T-cell (primary cell): ENCODE data around the gene INTS11. TPM values are rescaled to one million over a fixed set of nuclear protein-coding genes. Genes with fewer than 3 reads are reported as not detected.

ENCODE experiments used
- ATAC-seq, 4 experiments: fragments of 200-7000 bp in 3 of 4; fragments of 150-1000 bp in 1 of 4; cut with Tn5 transposase; replicated peaks in 1 of 4; 1 replicate in 3 of 4; 2 replicates in 1 of 4; pipeline ENCODE4 v1.10.0; 2021; ENCODE audit warnings: moderate library complexity in 3 of 4, mild to moderate bottlenecking in 2 of 4, moderate number of reproducible peaks in 1 of 4
- CTCF ChIA-PET, 2 donors: fragments of 300-600 bp; sonication (Branson Sonifier 250); formaldehyde crosslinking; loops; one replicate each; lab custom pipeline; 2022; ENCODE audit warnings: antibody characterized with exemption in 2 of 2; lab: Charles Lee
- POLR2A ChIA-PET, 2 donors: fragments of 300-600 bp; sonication (Branson Sonifier 250); formaldehyde crosslinking; loops; one replicate each; lab custom pipeline; 2022; ENCODE audit warnings: antibody characterized with exemption in 2 of 2; lab: Charles Lee
- DNase-seq, 35 experiments: peaks; one replicate each; pipeline versions ENCODE4 v3.0.0 to v3.0.0-alpha.2; 2013 to 2023
- H3K27ac ChIP-seq: one replicate; pipeline ENCODE4 v1.5.1; 2013; ENCODE audit warnings: low read length
- H3K27me3 ChIP-seq, 2 experiments: replicated peaks in 1 of 2; 1 replicate in 1 of 2; 2 replicates in 1 of 2; pipeline versions ENCODE4 v1.6.1 to v1.7.0; 2013; ENCODE audit warnings: low read length in 1 of 2, mixed read lengths in 1 of 2; ENCODE audit not compliant: control insufficient read depth in 2 of 2, insufficient read depth in 2 of 2; ENCODE audit errors: extremely low read depth in 1 of 2
- H3K36me3 ChIP-seq, 2 donors: 1 replicate in 1 of 2; 2 replicates in 1 of 2; pipeline versions ENCODE4 v1.6.1 to v1.7.0; 2013; ENCODE audit warnings: low read length in 1 of 2; ENCODE audit not compliant: control insufficient read depth in 2 of 2, insufficient read depth in 1 of 2; ENCODE audit errors: extremely low read depth in 1 of 2
- H3K4me1 ChIP-seq, 2 experiments: 1 replicate in 1 of 2; 2 replicates in 1 of 2; pipeline versions ENCODE4 v1.6.1 to v1.7.0; 2013; ENCODE audit warnings: low read length in 2 of 2, mixed read lengths in 1 of 2; ENCODE audit not compliant: insufficient read depth in 2 of 2, control insufficient read depth in 1 of 2; ENCODE audit errors: extremely low read depth in 1 of 2
- H3K4me3 ChIP-seq, 2 donors: 1 replicate in 1 of 2; 2 replicates in 1 of 2; pipeline versions ENCODE4 v1.5.1 to v1.7.0; 2013; ENCODE audit warnings: mild to moderate bottlenecking in 2 of 2, low read length in 1 of 2, moderate library complexity in 1 of 2; ENCODE audit not compliant: control insufficient read depth in 1 of 2; ENCODE audit errors: extremely low read depth in 1 of 2
- H3K9me3 ChIP-seq: 2 replicates; pipeline ENCODE4 v1.7.0; 2013
- H3K27ac Mint-ChIP-seq, 2 donors: one replicate each; pipeline ENCODE4 v1.8.0; 2020 to 2021; ENCODE audit warnings: mild to moderate bottlenecking in 2 of 2, mixed read lengths in 2 of 2
- H3K27me3 Mint-ChIP-seq, 2 donors: one replicate each; pipeline ENCODE4 v1.8.0; 2021 to 2022; ENCODE audit warnings: mixed read lengths in 2 of 2
- H3K36me3 Mint-ChIP-seq: one replicate; pipeline ENCODE4 v1.8.0; 2021; ENCODE audit warnings: mixed read lengths
- H3K4me1 Mint-ChIP-seq, 3 donors: one replicate each; pipeline ENCODE4 v1.8.0; 2020 to 2022; ENCODE audit warnings: mixed read lengths in 3 of 3, mild to moderate bottlenecking in 1 of 3
- H3K4me3 Mint-ChIP-seq, 3 donors: one replicate each; pipeline ENCODE4 v1.8.0; 2020 to 2022; ENCODE audit warnings: mild to moderate bottlenecking in 3 of 3, mixed read lengths in 3 of 3, moderate library complexity in 3 of 3
- H3K9me3 Mint-ChIP-seq, 3 donors: one replicate each; pipeline ENCODE4 v1.8.0; 2020 to 2022; ENCODE audit warnings: mixed read lengths in 3 of 3
- WGBS: methylation state at CpG from one replicate; pipeline ENCODE4 v1.1.5; 2013; ENCODE audit warnings: missing lambda C conversion rate; ENCODE audit not compliant: insufficient coverage; 5-methylcytosine and 5-hydroxymethylcytosine counted together
- total RNA-seq, 35 experiments: library from RNA in 6 of 35; stranded (reverse) in 6 of 35; fragments of 120-200 nt in 1 of 35; gene quantifications; one replicate each; pipeline versions ENCODE4 v1.2.1 to v1.2.4 and lab custom pipeline; 2013 to 2026

INTS11 gene
- total RNA-seq, 5 donors from 2014 or later (not counting 1 experiment from before 2014, with no cell fraction given): 161 to 200 (median 182) TPM

GRCh38 chr1:1304331-1305299, 19.8 kb downstream of the INTS11 start:
- DNase-seq: no peak
- POLR2A ChIA-PET: no interaction called here
- Histone ChIP-seq H3K27ac (peak overlapping the region; percentile 47), H3K9me3 (no peaks in the 10 kb centered on the region), H3K36me3 (peaks cover 0 to 2% of the 10 kb centered on the region in 2 donors), H3K4me3 (peak overlapping the region; percentile 47 to 64), H3K27me3 (no peaks in the 10 kb centered on the region), H3K4me1 (peaks cover 22 to 43% of the 10 kb centered on the region in 2 experiments)
- H3K4me3 Mint-ChIP-seq: peak overlapping the region; percentile 80 to 88 (median 86)
- no peak for ATAC-seq
- no peaks in the 10 kb centered on the region for H3K27me3 Mint-ChIP-seq
- peaks cover 21 to 29% (median 24%) of the 10 kb centered on the region in 3 donors for H3K4me1 Mint-ChIP-seq
- WGBS: 66% methylated on average over 16 of the region's 29 CpGs
- H3K36me3 Mint-ChIP-seq: no peaks in the 10 kb centered on the region
- CTCF ChIA-PET: interaction anchor here in 1 of 2 donors (1.0 kb wide), 1 partner anchor 67 kb away, joined by 3 read pairs; no protein-coding TSS in a partner anchor
- no peaks in the 10 kb centered on the region for H3K9me3 Mint-ChIP-seq
- peak overlapping the region in 1 of 2 donors; percentile 39 for H3K27ac Mint-ChIP-seq

GRCh38 chr1:1303736-1304135, 20.7 kb downstream of the INTS11 start:
- H3K9me3 Mint-ChIP-seq: no peaks in the 10 kb centered on the region
- DNase-seq: no peak
- ChIA-PET CTCF (no interaction called here), POLR2A (no interaction called here)
- no peak overlapping the region for H3K27ac Mint-ChIP-seq
- ATAC-seq: no peak
- H3K36me3 ChIP-seq: peaks cover 0 to 2% of the 10 kb centered on the region in 2 donors
- WGBS: 95% methylated on average over 6 of the region's 13 CpGs
- no peaks in the 10 kb centered on the region for H3K36me3 Mint-ChIP-seq
- no peak overlapping the region for H3K4me3 ChIP-seq
- H3K4me1 Mint-ChIP-seq: peaks cover 21 to 26% (median 24%) of the 10 kb centered on the region in 3 donors
- no peak overlapping the region for H3K4me3 Mint-ChIP-seq
- H3K27me3 ChIP-seq: no peaks in the 10 kb centered on the region
- H3K27ac ChIP-seq: no peak overlapping the region
- H3K4me1 ChIP-seq: peaks cover 22 to 36% of the 10 kb centered on the region in 2 experiments
- no peaks in the 10 kb centered on the region for H3K9me3 ChIP-seq
- H3K27me3 Mint-ChIP-seq: no peaks in the 10 kb centered on the region

DNA sequence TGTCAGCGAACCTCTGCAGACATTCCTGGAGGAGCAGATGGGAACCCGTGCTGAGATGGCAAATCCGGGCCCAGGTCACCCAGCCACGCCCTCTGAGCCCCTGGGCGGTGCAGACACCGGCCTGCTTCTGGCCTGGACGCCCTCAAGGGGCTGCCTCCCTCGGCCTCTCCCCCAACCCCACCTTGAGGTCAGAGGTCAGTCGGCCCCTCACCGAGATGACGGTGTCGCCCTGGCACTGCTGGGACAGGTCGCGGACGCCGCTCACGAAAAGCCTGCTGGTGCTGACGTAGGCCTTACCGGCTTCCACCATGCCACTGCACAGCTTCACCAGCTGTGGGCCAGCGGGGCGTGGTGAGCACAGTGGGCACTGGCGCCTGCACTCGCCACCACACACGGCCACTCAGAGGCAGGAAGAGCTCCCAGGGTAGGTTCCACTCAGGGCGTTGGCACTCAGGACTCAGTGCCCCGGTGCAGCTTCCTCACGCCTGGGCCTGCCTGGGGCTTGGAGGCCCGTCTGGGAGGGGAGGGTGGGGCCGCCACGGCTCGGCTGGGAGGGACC, 21.4 kb downstream of the INTS11 start:
- Histone ChIP-seq H3K4me3 (no peak overlapping the region), H3K27me3 (no peaks in the 10 kb centered on the region), H3K36me3 (peaks cover 0 to 2% of the 10 kb centered on the region in 2 donors), H3K9me3 (no peaks in the 10 kb centered on the region), H3K4me1 (peaks cover 22 to 36% of the 10 kb centered on the region in 2 experiments), H3K27ac (no peak overlapping the region)
- Mint-ChIP-seq H3K36me3 (no peaks in the 10 kb centered on the region), H3K27ac (no peak overlapping the region), H3K27me3 (no peaks in the 10 kb centered on the region), H3K4me3 (no peak overlapping the region), H3K4me1 (peaks cover 21 to 26% (median 24%) of the 10 kb centered on the region in 3 donors), H3K9me3 (no peaks in the 10 kb centered on the region)
- ChIA-PET CTCF (no interaction called here), POLR2A (no interaction called here)
- 94% methylated on average over 23 of the region's 31 CpGs for WGBS
- no peak for DNase-seq
- no peak for ATAC-seq

DNA sequence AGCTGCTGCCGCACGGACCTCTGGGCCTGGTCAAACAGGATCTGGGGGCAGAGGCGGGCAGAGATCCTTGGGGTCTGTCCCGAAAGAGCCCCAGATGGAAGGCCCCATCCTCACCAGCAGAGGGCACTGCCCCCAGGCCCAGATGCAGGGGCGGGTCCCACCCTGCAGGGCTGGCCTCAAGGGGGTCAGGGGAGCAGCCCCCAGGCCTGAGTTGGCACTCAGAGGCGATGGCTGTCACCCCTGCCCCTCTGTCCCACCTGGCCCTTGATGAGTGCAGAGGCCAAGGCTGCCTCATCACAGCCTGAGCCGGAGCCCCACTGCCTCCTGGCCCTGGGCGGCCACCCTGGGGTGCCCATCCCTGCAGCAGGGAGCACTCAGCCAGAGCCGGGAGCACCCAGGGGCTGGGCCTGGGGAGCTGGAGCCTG, 22.4 kb downstream of the INTS11 start:
- H3K9me3 ChIP-seq: no peaks in the 10 kb centered on the region
- no peak overlapping the region for H3K27ac ChIP-seq
- Mint-ChIP-seq H3K36me3 (no peaks in the 10 kb centered on the region), H3K9me3 (no peaks in the 10 kb centered on the region), H3K27me3 (no peaks in the 10 kb centered on the region), H3K4me3 (no peak overlapping the region), H3K27ac (no peak overlapping the region), H3K4me1 (peaks cover 19 to 24% (median 22%) of the 10 kb centered on the region in 3 donors)
- ChIA-PET POLR2A (no interaction called here), CTCF (no interaction called here)
- peaks cover 21 to 33% of the 10 kb centered on the region in 2 experiments for H3K4me1 ChIP-seq
- no peak overlapping the region for H3K4me3 ChIP-seq
- WGBS: 84% methylated on average over 9 of the region's 9 CpGs
- ATAC-seq: no peak
- H3K27me3 ChIP-seq: no peaks in the 10 kb centered on the region
- no peak for DNase-seq
- H3K36me3 ChIP-seq: peaks cover 0 to 2% of the 10 kb centered on the region in 2 donors

DNA sequence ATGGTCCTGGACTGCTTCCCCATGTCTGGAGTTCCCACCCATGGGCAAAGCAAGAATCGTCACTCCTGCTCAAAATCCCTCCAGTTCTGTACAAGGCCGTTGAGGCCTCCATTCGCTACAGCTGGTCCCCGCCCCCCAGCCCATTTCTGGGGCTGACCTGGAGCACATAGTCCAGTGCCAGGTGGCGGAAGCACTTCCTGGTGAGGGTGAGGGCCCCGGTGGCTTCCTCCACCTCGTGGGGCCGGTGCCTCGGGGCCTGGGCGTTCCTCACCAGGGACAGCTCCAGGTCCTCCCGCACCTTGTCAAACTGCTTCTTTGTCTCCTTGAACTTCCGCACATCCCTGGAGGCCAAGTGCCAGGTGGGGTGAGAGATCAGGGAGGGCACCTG, 24.1 kb downstream of the INTS11 start:
- Histone ChIP-seq H3K27ac (no peak overlapping the region), H3K4me3 (no peak overlapping the region), H3K36me3 (peaks cover 2 to 3% of the 10 kb centered on the region in 2 donors), H3K9me3 (no peaks in the 10 kb centered on the region), H3K27me3 (no peaks in the 10 kb centered on the region), H3K4me1 (peaks cover 5 to 16% of the 10 kb centered on the region in 2 experiments)
- Mint-ChIP-seq H3K27me3 (no peaks in the 10 kb centered on the region), H3K27ac (no peak overlapping the region), H3K4me3 (no peak overlapping the region), H3K4me1 (peaks cover 3 to 10% (median 7%) of the 10 kb centered on the region in 3 donors), H3K9me3 (no peaks in the 10 kb centered on the region), H3K36me3 (no peaks in the 10 kb centered on the region)
- ChIA-PET POLR2A (no interaction called here), CTCF (no interaction called here)
- no peak for ATAC-seq
- 90% methylated on average over 5 of the region's 12 CpGs for WGBS
- DNase-seq: no peak

DNA sequence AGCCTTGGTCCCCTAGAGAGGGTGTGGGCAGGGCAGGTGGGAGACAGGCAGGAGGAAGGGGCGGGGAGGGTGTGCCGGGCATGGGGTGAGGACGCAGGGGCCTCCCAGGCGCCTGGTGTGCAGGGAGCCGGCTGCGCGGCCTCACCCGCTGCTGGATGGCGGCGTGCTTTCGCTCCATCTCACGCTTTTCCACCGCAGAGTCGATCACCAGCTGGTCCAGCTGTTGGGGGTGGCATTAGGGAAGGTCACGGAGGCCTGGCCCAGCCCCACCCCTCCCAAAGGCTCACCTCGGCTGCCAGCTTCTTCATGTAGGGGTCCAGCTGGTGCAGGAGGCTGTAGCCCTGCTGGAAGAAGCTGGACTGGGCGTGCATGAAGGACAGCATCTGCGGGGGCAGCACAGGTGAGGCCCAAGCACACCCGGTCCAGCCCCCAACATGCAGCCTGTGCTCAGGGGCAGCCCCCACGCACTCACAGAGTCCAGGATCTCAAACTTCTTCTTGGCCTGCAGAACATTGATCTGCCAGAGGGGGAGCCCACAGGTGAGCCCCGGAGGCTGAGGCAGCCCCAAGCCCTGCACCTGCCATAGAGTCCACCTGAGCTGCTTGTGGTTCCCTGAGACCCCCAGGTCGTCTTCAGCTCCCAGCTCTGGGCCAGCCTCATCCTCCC, 24.6 kb downstream of the INTS11 start:
- ChIA-PET CTCF (no interaction called here), POLR2A (no interaction called here)
- H3K9me3 Mint-ChIP-seq: no peaks in the 10 kb centered on the region
- DNase-seq (peak in 4 of 35 experiments; percentile 19 to 46 (median 26)), ATAC-seq (peak; percentile 63 to 74 (median 68))
- Histone ChIP-seq H3K9me3 (no peaks in the 10 kb centered on the region), H3K36me3 (peaks cover 2 to 3% of the 10 kb centered on the region in 2 donors), H3K4me3 (no peak overlapping the region), H3K27ac (no peak overlapping the region), H3K4me1 (peaks cover 0 to 11% of the 10 kb centered on the region in 2 experiments), H3K27me3 (no peaks in the 10 kb centered on the region)
- H3K4me1 Mint-ChIP-seq: peaks cover 0 to 5% (median 3%) of the 10 kb centered on the region in 3 donors
- no peaks in the 10 kb centered on the region for H3K36me3 Mint-ChIP-seq
- H3K27ac Mint-ChIP-seq: no peak overlapping the region
- no peak overlapping the region for H3K4me3 Mint-ChIP-seq
- 77% methylated on average over 14 of the region's 22 CpGs for WGBS
- H3K27me3 Mint-ChIP-seq: no peaks in the 10 kb centered on the region
